K562 (cell line): ENCODE results near the gene TPSAB1. TPM values are rescaled to one million over a fixed set of nuclear protein-coding genes. Genes with fewer than 3 reads are reported as not detected.

Experiments used
- C11orf30 ChIP-seq: fragments of 450-650 bp; IDR thresholded peaks from 2 replicates; pipeline ENCODE4 v1.6.1; 2016; ENCODE audit warnings: low read depth, mild to moderate bottlenecking
- SREBF2 ChIP-seq: sonication (generic); formaldehyde crosslinking; IDR thresholded peaks from 2 replicates; pipeline ENCODE4 v1.4.0; 2020; ENCODE audit warnings: mild to moderate bottlenecking, missing genetic modification reagents
- polyA plus RNA-seq, 8 experiments: library from polyadenylated mRNA; depleted of rRNA in 4 of 8; stranded (reverse) in 5 of 8; unstranded in 3 of 8; fragments of >200 nt; fragmentation: Nextera tagmentation in 2 of 8; fragmentation: Illumina TruSeq in 1 of 8; extraction: Ambion mirVana in 2 of 8; extraction: Trizol in 1 of 8; gene quantifications; 2 replicates each; pipeline versions ENCODE4 v1.2.1 to v1.2.3, GENCODE V29; 2011 to 2014; ENCODE audit warnings: inconsistent platforms in 1 of 8, missing spikeins in 1 of 8
- total RNA-seq, 7 experiments: library from RNA; depleted of rRNA in 6 of 7; stranded (reverse); fragments of >200 nt in 6 of 7; fragmentation: Illumina TruSeq in 2 of 7; extraction: Trizol in 2 of 7; gene quantifications; 2 replicates each; pipeline versions ENCODE4 v1.2.1 to v1.2.3, GENCODE V29; 2011 to 2021; ENCODE audit warnings: low replicate concordance in 1 of 7
- TF ChIP-seq, protein P1 (sequence below): fragments of 450-650 bp; formaldehyde crosslinking; IDR thresholded peaks from 2 replicates; pipeline ENCODE4 v1.4.0; 2020; ENCODE audit warnings: mild to moderate bottlenecking, moderate library complexity
- TF ChIP-seq, protein P2 (sequence below): sonication (generic); formaldehyde crosslinking; IDR thresholded peaks from 2 replicates; pipeline ENCODE4 v1.8.0; 2022; ENCODE audit warnings: mild to moderate bottlenecking, missing genetic modification reagents
- TF ChIP-seq, protein P3 (sequence below): fragments of 250-450 bp; sonication (Bioruptor Pico); IDR thresholded peaks from 2 replicates; pipeline ENCODE4 v1.8.0; 2021; ENCODE audit warnings: borderline replicate concordance, mild to moderate bottlenecking, moderate library complexity; ENCODE audit not compliant: poor library complexity, severe bottlenecking
- TF ChIP-seq, protein P4 (sequence below): fragments of 250-450 bp; sonication (Bioruptor Pico); IDR thresholded peaks from 2 replicates; pipeline ENCODE4 v1.5.0; 2021

Gene TPSAB1
- total and polyA plus RNA-seq, 9 of the 15 experiments (the other 6 are each of a cell fraction or from before 2014, with no cell fraction given), result not detected

DNA sequence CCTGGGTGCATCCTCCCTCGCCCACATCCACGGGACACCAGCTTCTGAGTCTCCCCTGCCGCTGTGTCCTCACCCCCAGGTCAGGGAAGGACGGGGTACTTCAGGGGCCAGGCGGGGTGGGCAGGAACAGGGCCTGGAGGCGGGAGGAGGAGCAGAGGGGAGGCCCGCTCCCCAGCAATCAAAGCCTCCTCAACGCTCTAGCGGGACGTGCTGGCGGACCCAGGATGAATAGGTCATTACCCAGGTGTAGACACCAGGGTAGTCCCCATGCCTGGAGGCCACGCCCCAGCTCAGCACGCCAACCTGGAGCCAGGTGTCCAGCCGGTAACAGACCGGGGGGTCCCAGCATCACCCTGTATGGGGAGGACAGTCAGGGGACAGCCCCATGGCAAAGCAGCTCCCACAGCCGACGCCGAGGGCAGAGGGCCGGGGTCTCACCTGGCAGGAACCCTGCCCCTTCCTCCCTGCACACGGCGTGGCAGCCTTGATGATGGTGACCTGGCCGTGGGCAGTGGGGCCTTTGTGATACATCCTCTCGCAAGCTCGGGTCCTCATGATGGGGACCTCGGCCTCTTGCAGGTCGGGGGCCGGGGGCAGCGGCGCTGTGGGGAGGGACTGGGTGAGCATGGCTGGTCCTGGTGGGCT lies 39.6 kb downstream of the TPSAB1 start (continued):
- TF ChIP-seq SREBF2, result no peak
- TF ChIP-seq, protein P1, sequence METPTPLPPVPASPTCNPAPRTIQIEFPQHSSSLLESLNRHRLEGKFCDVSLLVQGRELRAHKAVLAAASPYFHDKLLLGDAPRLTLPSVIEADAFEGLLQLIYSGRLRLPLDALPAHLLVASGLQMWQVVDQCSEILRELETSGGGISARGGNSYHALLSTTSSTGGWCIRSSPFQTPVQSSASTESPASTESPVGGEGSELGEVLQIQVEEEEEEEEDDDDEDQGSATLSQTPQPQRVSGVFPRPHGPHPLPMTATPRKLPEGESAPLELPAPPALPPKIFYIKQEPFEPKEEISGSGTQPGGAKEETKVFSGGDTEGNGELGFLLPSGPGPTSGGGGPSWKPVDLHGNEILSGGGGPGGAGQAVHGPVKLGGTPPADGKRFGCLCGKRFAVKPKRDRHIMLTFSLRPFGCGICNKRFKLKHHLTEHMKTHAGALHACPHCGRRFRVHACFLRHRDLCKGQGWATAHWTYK (CRISPR knock-in tag), result no peak
- TF ChIP-seq, protein P2, sequence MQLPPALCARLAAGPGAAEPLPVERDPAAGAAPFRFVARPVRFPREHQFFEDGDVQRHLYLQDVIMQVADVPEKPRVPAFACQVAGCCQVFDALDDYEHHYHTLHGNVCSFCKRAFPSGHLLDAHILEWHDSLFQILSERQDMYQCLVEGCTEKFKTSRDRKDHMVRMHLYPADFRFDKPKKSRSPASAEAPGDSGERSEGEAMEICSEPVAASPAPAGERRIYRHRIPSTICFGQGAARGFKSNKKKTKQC (CRISPR knock-in tag), result no peak
- TF ChIP-seq, protein P3, sequence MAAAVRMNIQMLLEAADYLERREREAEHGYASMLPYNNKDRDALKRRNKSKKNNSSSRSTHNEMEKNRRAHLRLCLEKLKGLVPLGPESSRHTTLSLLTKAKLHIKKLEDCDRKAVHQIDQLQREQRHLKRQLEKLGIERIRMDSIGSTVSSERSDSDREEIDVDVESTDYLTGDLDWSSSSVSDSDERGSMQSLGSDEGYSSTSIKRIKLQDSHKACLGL (CRISPR knock-in tag), result no peak
- TF ChIP-seq, protein P4, sequence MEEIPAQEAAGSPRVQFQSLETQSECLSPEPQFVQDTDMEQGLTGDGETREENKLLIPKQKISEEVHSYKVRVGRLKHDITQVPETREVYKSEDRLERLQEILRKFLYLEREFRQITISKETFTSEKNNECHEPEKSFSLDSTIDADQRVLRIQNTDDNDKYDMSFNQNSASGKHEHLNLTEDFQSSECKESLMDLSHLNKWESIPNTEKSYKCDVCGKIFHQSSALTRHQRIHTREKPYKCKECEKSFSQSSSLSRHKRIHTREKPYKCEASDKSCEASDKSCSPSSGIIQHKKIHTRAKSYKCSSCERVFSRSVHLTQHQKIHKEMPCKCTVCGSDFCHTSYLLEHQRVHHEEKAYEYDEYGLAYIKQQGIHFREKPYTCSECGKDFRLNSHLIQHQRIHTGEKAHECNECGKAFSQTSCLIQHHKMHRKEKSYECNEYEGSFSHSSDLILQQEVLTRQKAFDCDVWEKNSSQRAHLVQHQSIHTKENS (CRISPR knock-in tag), result no peak
- no peak for TF ChIP-seq C11orf30
